Smooth muscle cell of the brain vasculature (primary cell): ENCODE measurements around the gene ZNF749.
"Not testable (repeated sequence)": the region's sequence is repeated elsewhere in the genome, so short reads cannot be mapped to it uniquely, and the experiment has no call there.

Experiments used
- DNase-seq: peaks from one replicate; pipeline ENCODE4 v3.0.0-alpha.2; 2012; ENCODE audit warnings: low read depth, low spot score

Gene ZNF749

GRCh38 chr19:57465680-57466381 lies 30.7 kb downstream of the ZNF749 start:
- no peak for DNase-seq

- no peak for DNase-seq
These were observed 31.4 kb downstream of the ZNF749 start for GRCh38 chr19:57466489-57466888.

- no peak for DNase-seq
These were observed 38.5 kb downstream of the ZNF749 start for GRCh38 chr19:57473646-57474045.

GRCh38 chr19:57477191-57478008 lies 42.3 kb downstream of the ZNF749 start, which contains the start of gene ZNF772:
ZNF772 (minus strand) TSS chr19:57477566; CDS start chr19:57477309, 257 bp downstream.
- DNase-seq: peak; percentile 80

- DNase-seq: peak; percentile 70
These were observed 52.6 kb downstream of the ZNF749 start, which contains the start of gene ZNF419 for GRCh38 chr19:57487477-57488298. ZNF419 (plus strand) TSS chr19:57487750; CDS start chr19:57487951, 201 bp downstream.

- not testable (repeated sequence) for DNase-seq
These were observed 53.1 kb downstream of the ZNF749 start for GRCh38 chr19:57488299-57488644.
